ENCODE measurements around the gene NSMF.
"Not testable (repeated sequence)": the region's sequence is repeated elsewhere in the genome, so short reads cannot be mapped to it uniquely, and the experiment has no call there.

NSMF gene

DNA sequence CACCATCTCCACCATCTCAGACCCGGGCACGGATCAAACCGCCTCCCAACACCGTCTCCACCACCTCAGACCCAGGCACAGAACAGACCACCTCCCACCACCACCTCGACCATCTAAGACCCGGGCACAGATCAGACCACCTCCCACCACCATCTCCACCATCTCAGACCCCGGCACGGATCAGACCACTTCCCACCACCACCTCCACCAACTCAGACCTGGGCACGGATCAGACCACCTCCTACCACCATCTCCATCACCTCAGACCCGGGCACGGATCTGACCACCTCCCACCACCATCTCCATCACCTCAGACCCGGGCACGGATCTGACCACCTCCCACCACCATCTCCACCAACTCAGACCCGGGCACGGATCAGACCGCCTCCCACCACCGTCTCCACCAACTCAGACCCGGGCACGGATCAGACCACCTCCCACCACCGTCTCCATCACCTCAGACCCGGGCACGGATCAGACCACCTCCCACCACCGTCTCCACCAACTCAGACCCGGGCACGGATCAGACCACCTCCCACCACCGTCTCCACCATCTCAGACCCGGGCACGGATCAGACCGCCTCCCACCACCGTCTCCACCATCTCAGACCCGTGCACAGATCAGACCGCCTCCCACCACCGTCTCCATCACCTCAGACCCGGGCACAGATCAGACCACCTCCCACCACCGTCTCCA, 7.4 kb upstream of the NSMF start:
- peak overlapping the region in 1 of 2 donors; percentile 9 for H3K27ac Mint-ChIP-seq
- H3K4me3 Mint-ChIP-seq, H3K9me3 Mint-ChIP-seq, DNase-seq, ATAC-seq: not testable (repeated sequence)
- H3K27me3 Mint-ChIP-seq = peaks cover 30% of the 10 kb centered on the region
- peaks cover 39% of the 10 kb centered on the region for H3K4me1 Mint-ChIP-seq

DNA sequence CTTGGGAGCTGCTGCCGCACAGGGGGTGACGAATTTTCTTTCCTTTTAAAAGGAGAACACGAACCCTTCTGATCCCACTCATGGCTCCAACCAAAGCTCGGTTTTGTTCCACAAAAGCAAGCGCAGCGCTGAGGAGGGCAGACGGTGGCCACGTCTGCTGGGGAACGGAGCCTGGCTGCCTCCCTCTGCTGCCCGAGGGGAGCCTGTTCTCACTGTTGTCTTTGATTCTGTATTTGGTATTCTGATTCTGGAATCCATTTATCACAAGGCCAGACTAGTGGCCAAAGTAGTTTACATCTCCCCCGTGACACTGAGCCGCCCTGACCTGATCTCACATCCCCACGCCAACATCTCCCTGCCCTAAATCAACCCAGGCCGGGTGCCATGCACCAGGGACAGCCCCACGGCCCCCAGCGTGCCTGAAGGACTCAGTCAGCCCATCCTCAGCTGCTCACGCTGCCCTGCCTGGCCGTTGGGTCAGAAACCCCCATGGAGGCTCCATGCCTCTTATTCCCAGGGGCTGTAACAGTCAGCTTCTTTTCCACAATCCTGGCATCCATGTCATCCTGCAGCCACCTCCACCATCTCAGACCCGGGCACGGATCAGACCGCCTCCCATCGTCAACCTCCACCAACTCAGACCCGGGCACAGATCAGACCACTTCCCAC, 6.7 kb upstream of the NSMF start:
- no peak overlapping the region for H3K27ac Mint-ChIP-seq
- no peak overlapping the region for H3K4me3 Mint-ChIP-seq
- ATAC-seq (no peak), DNase-seq (no peak)
- H3K9me3 Mint-ChIP-seq = no peaks in the 10 kb centered on the region
- peaks cover 44% of the 10 kb centered on the region for H3K4me1 Mint-ChIP-seq
- peaks cover 30% of the 10 kb centered on the region for H3K27me3 Mint-ChIP-seq

GRCh38 chr9:137465000-137465719, 6.0 kb upstream of the NSMF start:
- no peak for ATAC-seq
- Mint-ChIP-seq H3K27ac (no peak overlapping the region), H3K4me1 (peaks cover 44% of the 10 kb centered on the region), H3K4me3 (no peak overlapping the region), H3K27me3 (peaks cover 30% of the 10 kb centered on the region), H3K9me3 (no peaks in the 10 kb centered on the region)
- no peak for DNase-seq

DNA sequence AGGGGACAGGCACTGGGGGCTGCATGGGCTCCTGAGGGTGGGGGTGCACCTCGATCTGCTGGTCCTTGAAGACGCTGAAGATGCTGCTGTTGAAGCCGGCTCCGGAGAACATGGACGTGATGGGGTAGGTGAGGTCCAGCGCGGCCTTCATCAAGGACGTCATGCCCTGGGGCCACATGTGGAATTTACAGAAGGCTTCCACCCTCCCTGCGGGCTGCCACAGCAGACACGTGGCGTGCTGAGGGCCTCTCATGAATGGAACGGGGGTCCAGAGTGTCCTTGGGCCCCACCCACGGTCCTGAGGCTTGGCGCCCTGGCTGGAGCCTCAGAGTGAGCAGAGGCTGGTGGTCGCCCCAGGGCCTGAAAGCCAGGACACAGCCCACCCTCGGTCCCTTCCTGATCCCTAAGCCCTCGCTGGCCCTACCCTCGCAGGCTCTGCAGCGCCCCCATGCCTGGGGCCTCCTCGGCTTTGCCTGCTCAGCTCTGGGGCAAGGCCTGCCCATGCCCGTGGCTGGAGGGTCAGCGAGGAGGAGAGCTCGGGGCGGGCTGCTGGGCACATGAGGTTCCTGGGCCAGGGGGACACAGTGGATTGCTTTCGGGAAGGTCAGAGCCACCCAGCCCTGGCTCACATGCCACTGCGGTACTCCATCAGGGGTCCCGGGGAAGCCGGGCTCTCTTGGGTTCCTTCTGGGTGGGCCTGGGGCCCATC, 5.3 kb upstream of the NSMF start:
- H3K27me3 Mint-ChIP-seq = peaks cover 24% of the 10 kb centered on the region
- no peak overlapping the region for H3K27ac Mint-ChIP-seq
- H3K4me1 Mint-ChIP-seq = peaks cover 44% of the 10 kb centered on the region
- no peak overlapping the region for H3K4me3 Mint-ChIP-seq
- H3K9me3 Mint-ChIP-seq = no peaks in the 10 kb centered on the region
- DNase-seq (no peak), ATAC-seq (no peak)

GRCh38 chr9:137463931-137464290, 4.8 kb upstream of the NSMF start:
- Mint-ChIP-seq H3K4me3 (peak overlapping the region in 1 of 2 donors; percentile 48), H3K4me1 (peaks cover 40% of the 10 kb centered on the region), H3K27ac (no peak overlapping the region), H3K27me3 (peaks cover 18% of the 10 kb centered on the region), H3K9me3 (no peaks in the 10 kb centered on the region)
- ATAC-seq (no peak), DNase-seq (no peak)

DNA sequence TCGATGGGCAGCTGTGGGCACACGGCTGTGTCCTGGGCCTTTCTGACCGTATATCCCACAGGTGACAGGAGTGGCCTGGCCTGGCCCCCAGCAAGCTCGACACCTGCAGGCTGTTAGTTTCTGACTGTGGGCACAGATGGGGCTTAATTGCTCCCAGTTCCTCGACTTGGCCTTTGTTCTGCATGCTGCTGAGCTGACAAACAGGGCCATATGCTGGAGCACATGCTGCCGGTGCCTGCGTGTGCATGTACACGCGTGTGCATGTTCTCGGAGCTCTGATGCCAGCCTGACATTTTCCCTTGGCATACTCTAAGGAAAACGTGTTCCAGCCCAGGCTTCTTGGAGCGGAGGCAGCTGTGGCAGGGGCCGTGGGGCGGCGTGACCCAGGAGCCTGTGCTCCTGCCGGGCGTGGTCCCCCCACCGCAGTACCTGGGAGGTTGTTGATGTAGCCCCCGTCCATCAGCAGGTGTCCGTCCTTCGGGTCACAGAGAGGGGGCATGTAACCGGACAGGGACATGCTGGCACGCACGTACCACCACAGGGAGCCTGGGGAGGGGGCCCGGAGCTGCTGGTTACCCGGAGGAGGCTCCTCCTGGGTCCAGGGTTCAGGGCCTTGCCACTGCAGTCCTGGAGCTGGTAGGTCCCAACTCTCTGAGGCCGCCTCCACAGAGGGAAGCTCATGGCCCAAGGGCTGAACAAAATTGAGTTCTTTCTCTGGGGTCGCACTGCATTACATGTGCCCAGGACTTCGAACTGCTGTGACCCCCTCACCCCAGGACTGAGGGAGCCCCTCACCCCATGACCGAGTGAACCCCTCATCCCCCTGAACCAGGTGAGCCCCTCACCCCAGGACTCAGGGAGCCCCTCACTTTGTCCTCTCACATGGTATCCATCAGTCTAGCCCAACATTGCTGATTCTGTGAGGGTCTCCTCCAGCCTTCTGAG, 4.1 kb upstream of the NSMF start:
- Mint-ChIP-seq H3K4me1 (peaks cover 39% of the 10 kb centered on the region), H3K27me3 (peaks cover 12% of the 10 kb centered on the region), H3K27ac (peak overlapping the region in 1 of 2 donors; percentile 63), H3K4me3 (peak overlapping the region; percentile 32 to 83), H3K9me3 (no peaks in the 10 kb centered on the region)
- DNase-seq (no peak), ATAC-seq (no peak)

DNA sequence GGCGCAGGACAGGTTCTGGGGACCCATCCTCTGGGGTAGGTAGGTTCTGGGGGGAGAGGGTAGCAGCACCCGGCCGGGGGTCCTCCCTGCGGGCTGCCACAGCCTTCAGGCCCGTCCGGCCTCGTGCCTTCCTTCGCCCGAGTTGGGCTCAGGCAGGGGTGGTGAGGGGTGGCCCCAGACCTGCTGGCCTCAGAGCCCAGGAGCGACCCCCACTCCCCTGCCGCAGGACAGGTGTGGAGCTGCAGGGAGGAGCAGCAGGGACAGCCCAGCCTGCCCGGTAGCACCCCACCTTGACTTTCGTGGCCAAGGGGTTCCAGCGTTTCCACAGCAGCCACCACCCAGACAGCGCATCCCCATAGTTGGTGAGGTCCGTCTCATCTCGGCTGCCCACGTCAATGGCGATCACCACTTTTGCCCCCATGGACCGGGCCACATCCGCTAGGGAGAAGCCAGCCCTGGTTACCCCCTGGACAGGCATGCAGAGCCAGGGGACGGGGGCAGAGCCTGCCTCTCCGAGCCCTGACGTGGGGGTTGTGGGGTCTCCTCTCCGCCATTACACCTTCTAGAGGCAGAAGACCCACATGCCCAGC, 3.4 kb upstream of the NSMF start:
- Mint-ChIP-seq H3K4me1 (peaks cover 43% of the 10 kb centered on the region), H3K4me3 (peak overlapping the region; percentile 32 to 83), H3K27ac (peak overlapping the region in 1 of 2 donors; percentile 63), H3K27me3 (peaks cover 7% of the 10 kb centered on the region), H3K9me3 (no peaks in the 10 kb centered on the region)
- DNase-seq = no peak
- ATAC-seq = no peak

DNA sequence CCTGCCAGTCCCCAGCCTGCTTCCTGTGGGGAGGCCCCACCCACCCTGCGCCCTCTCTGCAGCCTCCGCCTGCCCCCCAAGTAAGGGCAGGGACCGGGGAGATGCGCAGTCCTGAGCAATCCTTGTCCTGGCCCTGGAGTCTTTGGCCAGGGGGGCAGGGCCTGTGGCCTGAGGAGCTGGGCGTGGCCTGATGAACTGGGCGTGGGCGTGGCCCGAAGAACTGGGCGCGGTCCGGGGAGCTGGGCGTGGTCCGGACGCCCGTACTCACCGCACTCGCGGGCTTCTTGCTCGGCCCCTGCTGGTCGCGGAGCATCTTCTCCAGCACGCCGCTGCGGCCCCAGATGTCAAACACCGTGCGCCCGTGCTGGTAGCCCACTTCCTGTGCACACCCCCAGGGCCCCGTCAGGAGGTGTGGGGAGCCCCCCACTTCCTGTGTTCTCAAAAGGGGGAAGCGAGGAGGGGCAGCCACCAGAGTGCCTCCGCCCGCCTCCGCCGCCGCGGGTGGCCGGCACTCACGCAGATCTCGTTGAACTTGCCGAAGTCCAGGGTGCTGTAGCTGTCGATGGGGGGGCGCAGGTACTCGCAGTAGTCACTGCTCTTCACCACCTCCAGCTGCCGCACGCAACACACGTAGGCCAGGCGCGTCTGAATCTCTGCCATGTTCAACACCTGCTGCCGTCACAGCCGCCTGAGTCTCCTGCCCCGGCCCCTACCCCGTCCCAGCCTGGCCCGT, 2.7 kb upstream of the NSMF start:
- Mint-ChIP-seq H3K27me3 (peaks cover under 1% of the 10 kb centered on the region), H3K4me1 (peaks cover 49% of the 10 kb centered on the region), H3K27ac (peak overlapping the region; percentile 77 to 89), H3K4me3 (peak overlapping the region; percentile 82 to 83), H3K9me3 (no peaks in the 10 kb centered on the region)
- peak; percentile 86 for ATAC-seq
- DNase-seq = peak; percentile 89 to 94

DNA sequence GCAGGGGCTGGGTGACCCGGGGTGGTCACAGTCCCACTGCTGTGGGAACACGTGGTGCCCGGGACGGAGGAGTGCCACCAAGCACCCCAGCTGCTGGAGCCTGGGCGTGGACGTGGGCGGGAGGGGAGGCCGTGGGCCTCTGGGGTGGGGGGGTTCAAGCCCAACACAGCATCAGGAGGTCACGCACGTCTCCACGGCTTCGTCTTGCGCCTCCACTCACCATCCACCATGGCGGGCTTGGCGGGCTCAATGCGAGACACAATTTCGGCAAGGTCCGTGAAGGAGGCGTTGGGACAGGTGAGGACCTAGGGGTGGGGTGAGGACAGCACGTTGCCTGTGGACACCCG, 2.2 kb upstream of the NSMF start:
- Mint-ChIP-seq H3K4me3 (peak overlapping the region; percentile 82 to 83), H3K27me3 (no peaks in the 10 kb centered on the region), H3K27ac (no peak overlapping the region), H3K4me1 (peaks cover 55% of the 10 kb centered on the region), H3K9me3 (no peaks in the 10 kb centered on the region)
- no peak for ATAC-seq
- no peak for DNase-seq

DNA sequence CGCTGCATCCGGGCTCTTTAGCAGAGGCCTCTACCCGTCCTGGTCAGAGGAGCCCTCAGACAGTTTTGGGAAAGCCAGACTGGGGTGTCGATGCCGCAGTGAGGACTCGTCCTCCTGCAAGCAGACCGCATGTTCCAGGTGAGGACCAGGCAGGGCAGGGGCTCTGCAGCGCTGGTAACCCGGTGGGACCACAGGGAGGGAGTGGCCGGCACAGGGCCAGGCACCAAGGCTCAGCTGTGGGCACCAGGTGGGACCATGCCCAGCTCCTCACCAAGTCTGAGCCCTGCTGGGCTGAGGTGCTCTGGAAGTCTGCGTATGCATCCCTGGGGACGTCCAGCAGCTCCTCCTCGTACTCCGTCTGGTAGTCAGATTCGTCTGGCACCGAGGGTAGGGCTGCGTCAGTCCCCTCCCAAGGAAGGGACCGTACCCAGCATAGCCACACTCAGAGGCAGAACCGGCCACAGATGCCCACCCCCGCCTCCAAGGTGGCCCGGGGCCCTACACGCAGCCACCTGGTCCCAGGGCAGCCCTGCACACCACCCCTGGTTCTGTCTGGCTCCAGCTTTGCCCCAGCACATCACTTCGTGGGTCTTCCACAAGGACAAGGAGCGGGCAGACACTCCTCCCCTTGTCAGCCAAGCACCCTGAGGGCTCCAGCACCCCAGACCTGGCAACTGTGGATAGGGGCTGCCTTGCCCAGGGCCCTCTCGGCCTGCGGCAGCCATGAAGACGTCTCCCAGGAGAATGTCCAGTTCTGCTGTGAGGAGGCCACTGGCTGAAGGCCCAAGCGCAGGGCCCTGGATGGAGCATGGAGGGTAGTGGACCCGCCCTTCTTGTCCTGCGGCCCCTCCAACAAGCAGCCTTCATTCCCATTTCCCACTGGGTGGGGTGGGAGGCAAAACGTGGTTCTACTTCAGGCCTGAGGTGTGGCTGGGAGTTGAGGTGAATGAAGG, 1.5 kb upstream of the NSMF start:
- H3K9me3 Mint-ChIP-seq = no peaks in the 10 kb centered on the region
- H3K27ac Mint-ChIP-seq = no peak overlapping the region
- ATAC-seq (no peak), DNase-seq (no peak)
- H3K4me1 Mint-ChIP-seq = peaks cover 61% of the 10 kb centered on the region
- H3K4me3 Mint-ChIP-seq = peak overlapping the region; percentile 82 to 83
- no peaks in the 10 kb centered on the region for H3K27me3 Mint-ChIP-seq

DNA sequence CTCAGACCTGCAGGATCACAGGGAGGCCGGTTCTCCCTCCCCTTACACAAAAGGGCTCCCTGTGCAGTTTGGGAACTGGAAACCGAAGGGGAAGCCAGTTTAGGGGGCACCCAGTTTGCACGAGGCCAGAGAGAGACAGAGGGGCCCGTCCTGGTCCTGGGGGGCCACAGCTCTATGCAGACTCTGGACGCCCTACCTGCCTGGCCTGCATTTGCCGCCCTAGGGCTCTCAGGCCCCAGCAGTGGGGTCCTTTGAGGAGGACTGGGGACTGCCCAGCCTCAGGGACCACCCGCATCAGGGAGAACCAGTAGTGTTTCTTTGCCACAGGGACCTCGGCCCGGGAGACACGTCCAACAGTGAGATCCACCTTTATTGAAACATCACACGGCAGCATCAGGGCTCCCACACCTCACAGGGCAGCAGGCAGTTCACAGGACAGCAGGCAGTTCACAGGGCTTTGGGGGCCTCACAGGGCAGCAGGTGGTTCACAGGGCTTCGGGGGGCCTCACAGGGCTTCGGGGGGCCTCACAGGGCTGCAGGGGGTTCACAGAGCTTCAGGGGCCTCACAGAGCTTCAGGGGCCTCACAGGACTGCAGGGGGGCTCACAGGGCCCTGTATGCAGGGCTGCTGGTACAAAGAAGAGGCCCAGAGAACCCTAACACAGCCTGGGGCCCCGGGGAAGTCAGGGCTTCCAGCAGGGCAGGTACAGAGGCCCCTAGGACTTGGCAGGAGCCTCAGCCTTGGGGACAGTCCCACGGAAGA, 648 bp upstream of the NSMF start:
- no peaks in the 10 kb centered on the region for H3K9me3 Mint-ChIP-seq
- peaks cover 70% of the 10 kb centered on the region for H3K4me1 Mint-ChIP-seq
- DNase-seq = peak in 1 of 2 donors; percentile 30
- no peak for ATAC-seq
- H3K27me3 Mint-ChIP-seq = no peaks in the 10 kb centered on the region
- peak overlapping the region in 1 of 2 donors; percentile 59 for H3K27ac Mint-ChIP-seq
- peak overlapping the region; percentile 56 to 83 for H3K4me3 Mint-ChIP-seq

All from stimulated activated naive CD8-positive, alpha-beta T cell treated with anti-CD3 and anti-CD28 coated beads, Interleukin-15, amount 100 ng/mL, for 72 hours (primary cell).